H9 (cell line): Measurements from ENCODE around the gene C18orf54. TPM values are rescaled to one million over a fixed set of nuclear protein-coding genes. Genes with fewer than 3 reads are reported as not detected.

Experiments used
- DNase-seq: peaks from one replicate; pipeline ENCODE4 v3.0.0-alpha.2; 2017
- H2AFZ ChIP-seq: one replicate; pipeline ENCODE4 v1.6.1; 2013; ENCODE audit warnings: mild to moderate bottlenecking, low read length, control low read depth, moderate library complexity
- H2AK5ac ChIP-seq: 2 replicates; pipeline ENCODE4 v1.6.1; 2013; ENCODE audit warnings: low read length, control low read depth, mixed read lengths; ENCODE audit not compliant: insufficient read length
- H2BK120ac ChIP-seq: one replicate; pipeline ENCODE4 v1.6.1; 2013; ENCODE audit warnings: low read depth, mild to moderate bottlenecking, low read length, control low read depth, inconsistent platforms; ENCODE audit not compliant: poor library complexity, severe bottlenecking
- H2BK12ac ChIP-seq: 2 replicates; pipeline ENCODE4 v1.6.1; 2013; ENCODE audit warnings: low read length, control low read depth, mixed read lengths, low read depth; ENCODE audit not compliant: insufficient read length
- H2BK15ac ChIP-seq: 2 replicates; pipeline ENCODE4 v1.6.1; 2013; ENCODE audit warnings: low read depth, low read length, control low read depth
- H2BK20ac ChIP-seq: one replicate; pipeline ENCODE4 v1.6.1; 2013; ENCODE audit warnings: low read depth, mild to moderate bottlenecking, low read length, control low read depth, inconsistent platforms; ENCODE audit not compliant: poor library complexity, severe bottlenecking
- H2BK5ac ChIP-seq: 2 replicates; pipeline ENCODE4 v1.6.1; 2013; ENCODE audit warnings: low read length, control low read depth, mixed read lengths; ENCODE audit not compliant: insufficient read length
- H3K14ac ChIP-seq: 2 replicates; pipeline ENCODE4 v1.6.1; 2013; ENCODE audit warnings: low read length, control low read depth; ENCODE audit not compliant: insufficient read depth
- H3K18ac ChIP-seq: 2 replicates; pipeline ENCODE4 v1.6.1; 2013; ENCODE audit warnings: low read depth, mild to moderate bottlenecking, mixed read lengths, low read length, control low read depth; ENCODE audit not compliant: insufficient read length
- H3K23ac ChIP-seq: 2 replicates; pipeline ENCODE4 v1.6.1; 2013; ENCODE audit warnings: low read length, control low read depth, mixed read lengths, low read depth; ENCODE audit not compliant: insufficient read length
- H3K23me2 ChIP-seq: 2 replicates; pipeline ENCODE4 v1.6.1; 2013; ENCODE audit warnings: low read depth, mild to moderate bottlenecking, mixed read lengths, low read length, control low read depth; ENCODE audit not compliant: insufficient read length, poor library complexity, severe bottlenecking
- H3K27ac ChIP-seq: 2 replicates; pipeline ENCODE4 v1.5.1; 2013; ENCODE audit warnings: low read length, control low read depth, mixed read lengths, low read depth; ENCODE audit not compliant: insufficient read length
- H3K27me3 ChIP-seq: 2 replicates; pipeline ENCODE4 v1.6.1; 2013; ENCODE audit warnings: low read length, control low read depth, inconsistent platforms; ENCODE audit not compliant: insufficient read depth
- H3K4ac ChIP-seq: 2 replicates; pipeline ENCODE4 v1.6.1; 2013; ENCODE audit warnings: low read depth, mild to moderate bottlenecking, control low read depth, inconsistent platforms, low read length, moderate library complexity
- H3K4me1 ChIP-seq: 2 replicates; pipeline ENCODE4 v1.6.1; 2013; ENCODE audit warnings: low read length, control low read depth, inconsistent platforms; ENCODE audit not compliant: insufficient read depth
- H3K4me2 ChIP-seq: 2 replicates; pipeline ENCODE4 v1.6.1; 2013; ENCODE audit warnings: low read length, control low read depth, mixed read lengths; ENCODE audit not compliant: insufficient read length, insufficient read depth
- H3K56ac ChIP-seq: 2 replicates; pipeline ENCODE4 v1.6.1; 2013; ENCODE audit warnings: low read depth, mild to moderate bottlenecking, mixed read lengths, low read length, control low read depth; ENCODE audit not compliant: insufficient read length
- H3K79me1 ChIP-seq: 2 replicates; pipeline ENCODE4 v1.6.1; 2013; ENCODE audit warnings: low read depth, mild to moderate bottlenecking, moderate library complexity, low read length, control low read depth, inconsistent platforms; ENCODE audit not compliant: insufficient read depth, poor library complexity, severe bottlenecking
- H3K79me2 ChIP-seq: 2 replicates; pipeline ENCODE4 v1.6.1; 2013; ENCODE audit warnings: low read length, control low read depth, inconsistent platforms; ENCODE audit not compliant: insufficient read depth
- H3K9ac ChIP-seq: 2 replicates; pipeline ENCODE4 v1.6.1; 2013; ENCODE audit warnings: low read length, control low read depth, mixed read lengths; ENCODE audit not compliant: insufficient read length; ENCODE audit errors: extremely low read depth
- H3K9me3 ChIP-seq: one replicate; pipeline ENCODE4 v1.6.1; 2013; ENCODE audit warnings: low read depth, low read length, inconsistent platforms; ENCODE audit not compliant: control insufficient read depth
- H3T11ph ChIP-seq: one replicate; pipeline ENCODE4 v1.6.1; 2013; ENCODE audit warnings: mild to moderate bottlenecking, low read length, control low read depth, inconsistent platforms
- H4K20me1 ChIP-seq: one replicate; pipeline ENCODE4 v1.6.1; 2013; ENCODE audit not compliant: control insufficient read depth, insufficient read length, insufficient read depth
- H4K5ac ChIP-seq: 2 replicates; pipeline ENCODE4 v1.6.1; 2013; ENCODE audit warnings: low read depth, mild to moderate bottlenecking, mixed read lengths, low read length, control low read depth; ENCODE audit not compliant: insufficient read length
- H4K8ac ChIP-seq: replicated peaks from 2 replicates; pipeline ENCODE4 v1.6.1; 2013; ENCODE audit warnings: low read length, control low read depth, mixed read lengths, low read depth; ENCODE audit not compliant: insufficient read length
- H4K91ac ChIP-seq: 2 replicates; pipeline ENCODE4 v1.6.1; 2013; ENCODE audit warnings: low read depth, mild to moderate bottlenecking, moderate library complexity, mixed read lengths, low read length, control low read depth; ENCODE audit not compliant: insufficient read length
- H3K27ac Mint-ChIP-seq, 3 experiments: 2 replicates in 2 of 3; 3 replicates in 1 of 3; pipeline ENCODE4 v1.8.0; 2020 to 2021; ENCODE audit warnings: mixed read lengths in 3 of 3, mild to moderate bottlenecking in 1 of 3, moderate library complexity in 1 of 3
- H3K27me3 Mint-ChIP-seq: 2 replicates; pipeline ENCODE4 v1.8.0; 2021; ENCODE audit warnings: low read depth, mild to moderate bottlenecking, moderate library complexity, mixed read lengths
- H3K36me3 Mint-ChIP-seq, 3 experiments: 2 replicates in 2 of 3; 3 replicates in 1 of 3; pipeline ENCODE4 v1.8.0; 2020 to 2021; ENCODE audit warnings: low read depth in 3 of 3, mixed read lengths in 3 of 3; ENCODE audit not compliant: insufficient read depth in 1 of 3
- H3K4me1 Mint-ChIP-seq, 2 experiments: 2 replicates each; pipeline ENCODE4 v1.8.0; 2020; ENCODE audit warnings: mixed read lengths in 2 of 2
- H3K4me3 Mint-ChIP-seq, 2 experiments: 2 replicates in 1 of 2; 3 replicates in 1 of 2; pipeline ENCODE4 v1.8.0; 2020 to 2021; ENCODE audit warnings: mild to moderate bottlenecking in 2 of 2, mixed read lengths in 2 of 2, moderate library complexity in 1 of 2
- H3K9me3 Mint-ChIP-seq, 2 experiments: 2 replicates in 1 of 2; 3 replicates in 1 of 2; pipeline ENCODE4 v1.8.0; 2020; ENCODE audit warnings: mild to moderate bottlenecking in 2 of 2, mixed read lengths in 2 of 2, moderate library complexity in 1 of 2
- WGBS: extraction: QIAGEN DNeasy Blood & Tissue Kit; methylation state at CpG from one replicate; pipeline ENCODE4 v1.1.7; 2013; ENCODE audit warnings: missing lambda C conversion rate, low lambda C conversion rate, mixed read lengths; ENCODE audit not compliant: insufficient read length; ENCODE audit errors: extremely low coverage; 5-methylcytosine and 5-hydroxymethylcytosine counted together
- total RNA-seq: library from RNA; stranded (reverse); gene quantifications from 2 replicates; pipeline ENCODE4 v1.2.1, GENCODE V29; 2021
- TF ChIP-seq, protein P1 (sequence below): fragments of 200-600 bp; sonication (generic); conservative IDR thresholded peaks from 3 replicates; pipeline ENCODE4 v1.8.0; 2021; ENCODE audit warnings: antibody characterized with exemption, mild to moderate bottlenecking

C18orf54 gene
- total RNA-seq, 1 experiment from 2014 or later: 21.6 TPM

DNA sequence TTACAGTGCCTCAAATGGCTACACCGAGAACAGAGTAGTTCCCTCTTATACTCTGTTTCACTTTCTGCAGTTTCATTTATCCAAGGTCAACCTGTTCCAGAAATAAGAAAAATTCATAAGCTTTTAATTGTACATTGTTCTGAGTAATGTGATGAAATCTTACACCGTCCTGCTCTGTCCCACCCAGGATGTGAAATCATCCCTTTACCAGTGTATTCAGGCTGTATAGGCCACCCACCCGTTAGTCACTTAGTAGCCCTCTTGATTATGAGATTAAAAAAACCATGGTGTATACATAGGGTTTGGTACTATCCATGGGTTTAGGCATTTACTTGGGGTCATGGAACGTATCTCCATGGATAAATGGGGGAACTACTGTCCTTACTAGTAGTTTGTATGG lies 29.9 kb upstream of the C18orf54 start:
- Histone ChIP-seq H2BK15ac (no peak overlapping the region), H3K23me2 (no peaks in the 10 kb centered on the region), H3K18ac (no peak overlapping the region), H3K9me3 (no peaks in the 10 kb centered on the region), H3K14ac (no peak overlapping the region), H4K91ac (no peak overlapping the region), H3K27me3 (no peaks in the 10 kb centered on the region), H3K27ac (no peak overlapping the region), H2BK120ac (no peak overlapping the region), H3K23ac (no peak overlapping the region), H3K9ac (no peak overlapping the region), H3K79me2 (no peaks in the 10 kb centered on the region), H4K5ac (no peak overlapping the region), H3K4me1 (no peaks in the 10 kb centered on the region), H3T11ph (no peak overlapping the region), H3K4ac (no peak overlapping the region), H2BK20ac (no peak overlapping the region), H4K20me1 (no peaks in the 10 kb centered on the region), H2AFZ (no peak overlapping the region), H2AK5ac (no peak overlapping the region), H2BK12ac (no peak overlapping the region), H4K8ac (no peak overlapping the region), H2BK5ac (no peak overlapping the region), H3K79me1 (no peaks in the 10 kb centered on the region), H3K4me2 (no peak overlapping the region), H3K56ac (no peak overlapping the region)
- Mint-ChIP-seq H3K4me1 (no peaks in the 10 kb centered on the region), H3K36me3 (no peaks in the 10 kb centered on the region), H3K4me3 (no peak overlapping the region), H3K27ac (no peak overlapping the region), H3K27me3 (no peaks in the 10 kb centered on the region), H3K9me3 (no peaks in the 10 kb centered on the region)
- DNase-seq: no peak
- TF ChIP-seq, protein P1, sequence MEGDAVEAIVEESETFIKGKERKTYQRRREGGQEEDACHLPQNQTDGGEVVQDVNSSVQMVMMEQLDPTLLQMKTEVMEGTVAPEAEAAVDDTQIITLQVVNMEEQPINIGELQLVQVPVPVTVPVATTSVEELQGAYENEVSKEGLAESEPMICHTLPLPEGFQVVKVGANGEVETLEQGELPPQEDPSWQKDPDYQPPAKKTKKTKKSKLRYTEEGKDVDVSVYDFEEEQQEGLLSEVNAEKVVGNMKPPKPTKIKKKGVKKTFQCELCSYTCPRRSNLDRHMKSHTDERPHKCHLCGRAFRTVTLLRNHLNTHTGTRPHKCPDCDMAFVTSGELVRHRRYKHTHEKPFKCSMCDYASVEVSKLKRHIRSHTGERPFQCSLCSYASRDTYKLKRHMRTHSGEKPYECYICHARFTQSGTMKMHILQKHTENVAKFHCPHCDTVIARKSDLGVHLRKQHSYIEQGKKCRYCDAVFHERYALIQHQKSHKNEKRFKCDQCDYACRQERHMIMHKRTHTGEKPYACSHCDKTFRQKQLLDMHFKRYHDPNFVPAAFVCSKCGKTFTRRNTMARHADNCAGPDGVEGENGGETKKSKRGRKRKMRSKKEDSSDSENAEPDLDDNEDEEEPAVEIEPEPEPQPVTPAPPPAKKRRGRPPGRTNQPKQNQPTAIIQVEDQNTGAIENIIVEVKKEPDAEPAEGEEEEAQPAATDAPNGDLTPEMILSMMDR: no peak
- no CpG with 5 or more reads among the region's 4 CpGs for WGBS
